HepG2 (cell line): ENCODE data around the gene HDHD3. TPM values are rescaled to one million over a fixed set of nuclear protein-coding genes. Genes with fewer than 3 reads are reported as not detected.
A peak's percentile ranks its signal among the peaks of the same experiment; 100 is the strongest.

ENCODE experiments used
- ARID2 ChIP-seq: sonication (generic); formaldehyde crosslinking; IDR thresholded peaks from 2 replicates; pipeline ENCODE4 v1.8.1; 2022; ENCODE audit warnings: mild to moderate bottlenecking, missing genetic modification reagents, borderline replicate concordance
- ARNT2 ChIP-seq: sonication (generic); formaldehyde crosslinking; IDR thresholded peaks from 2 replicates; pipeline ENCODE4 v1.8.0; 2022; ENCODE audit warnings: mild to moderate bottlenecking, low read depth, missing genetic modification reagents, moderate library complexity
- ARNTL ChIP-seq: sonication (generic); formaldehyde crosslinking; IDR thresholded peaks from 2 replicates; pipeline ENCODE4 v1.4.0; 2020; ENCODE audit warnings: mild to moderate bottlenecking, missing genetic modification reagents
- FIP1L1 ChIP-seq: fragments of 200-400 bp; formaldehyde crosslinking; IDR thresholded peaks from 2 replicates; pipeline ENCODE4 v1.6.1; 2018; ENCODE audit warnings: low read depth, mild to moderate bottlenecking, low read length, moderate library complexity, borderline replicate concordance; ENCODE audit not compliant: insufficient read depth
- FLYWCH1 ChIP-seq: sonication (generic); formaldehyde crosslinking; IDR thresholded peaks from 2 replicates; pipeline ENCODE4 v1.8.1; 2023; ENCODE audit warnings: mild to moderate bottlenecking, missing genetic modification reagents
- NBN ChIP-seq: fragments of 450-650 bp; conservative IDR thresholded peaks from 2 replicates; pipeline ENCODE4 v1.6.1; 2017
- RAD21 ChIP-seq: fragments of 450-650 bp; formaldehyde crosslinking; IDR thresholded peaks from 2 replicates; pipeline ENCODE4 v1.5.0; 2020; ENCODE audit warnings: mild to moderate bottlenecking
- RARA ChIP-seq: IDR thresholded peaks from 2 replicates; pipeline ENCODE4 v1.6.1; 2016; ENCODE audit warnings: missing genetic modification reagents, missing compliant biosample characterization
- REPIN1 ChIP-seq: sonication (generic); formaldehyde crosslinking; IDR thresholded peaks from 2 replicates; pipeline ENCODE4 v1.8.0; 2022; ENCODE audit warnings: missing genetic modification reagents, low read depth, mild to moderate bottlenecking, borderline replicate concordance
- SETDB1 ChIP-seq: sonication (generic); formaldehyde crosslinking; IDR thresholded peaks from 2 replicates; pipeline ENCODE4 v1.5.1; 2020; ENCODE audit warnings: missing genetic modification reagents, mild to moderate bottlenecking, borderline replicate concordance
- SMARCE1 ChIP-seq: fragments of 450-650 bp; IDR thresholded peaks from 2 replicates; pipeline ENCODE4 v1.6.1; 2017; ENCODE audit warnings: borderline replicate concordance
- SRF ChIP-seq: IDR thresholded peaks from 2 replicates; pipeline ENCODE4 v1.6.1; 2011; ENCODE audit warnings: mild to moderate bottlenecking, low read depth, low read length, moderate library complexity
- SRSF4 ChIP-seq: fragments of 200-400 bp; formaldehyde crosslinking; IDR thresholded peaks from one replicate; pipeline ENCODE4 v1.6.1; 2018; ENCODE audit warnings: mild to moderate bottlenecking, low read depth, low read length, moderate library complexity; ENCODE audit not compliant: poor library complexity, severe bottlenecking
- TP53 ChIP-seq: sonication (generic); formaldehyde crosslinking; conservative IDR thresholded peaks from 2 replicates; pipeline ENCODE4 v1.4.0; 2020; ENCODE audit warnings: missing genetic modification reagents
- ZNF589 ChIP-seq: sonication (generic); formaldehyde crosslinking; conservative IDR thresholded peaks from 2 replicates; pipeline ENCODE4 v1.8.0; 2022; ENCODE audit warnings: mild to moderate bottlenecking, moderate library complexity, missing genetic modification reagents
- ZNF790 ChIP-seq: sonication (generic); formaldehyde crosslinking; IDR thresholded peaks from 2 replicates; pipeline ENCODE4 v1.8.0; 2022; ENCODE audit warnings: missing genetic modification reagents, mild to moderate bottlenecking, borderline replicate concordance
- polyA plus RNA-seq, 8 experiments: library from polyadenylated mRNA; depleted of rRNA in 3 of 8; stranded (reverse) in 7 of 8; unstranded in 1 of 8; fragments of >200 nt; fragmentation: Illumina TruSeq in 4 of 8; extraction: Trizol in 4 of 8; gene quantifications; 2 replicates each; pipeline versions ENCODE4 v1.2.1 to v1.2.3, GENCODE V29; 2011 to 2016; ENCODE audit warnings: low read depth in 4 of 8, missing spikeins in 1 of 8, mixed read lengths in 1 of 8; ENCODE audit not compliant: insufficient read depth in 1 of 8
- total RNA-seq, 5 experiments: library from RNA; depleted of rRNA; stranded (reverse); fragments of >200 nt; fragmentation: Illumina TruSeq; extraction: Trizol; gene quantifications; 2 replicates each; pipeline ENCODE4 v1.2.3, GENCODE V29; 2016; ENCODE audit warnings: low read depth in 1 of 5
- TF ChIP-seq, protein P1 (sequence below): sonication (generic); formaldehyde crosslinking; IDR thresholded peaks from 2 replicates; pipeline ENCODE4 v1.4.0; 2020; ENCODE audit warnings: missing genetic modification reagents
- TF ChIP-seq, protein P2 (sequence below): sonication (generic); formaldehyde crosslinking; IDR thresholded peaks from 2 replicates; pipeline ENCODE4 v1.5.1; 2020; ENCODE audit warnings: missing genetic modification reagents, mild to moderate bottlenecking, borderline replicate concordance
- TF ChIP-seq, protein P3 (sequence below): IDR thresholded peaks from 2 replicates; pipeline ENCODE4 v1.6.1; 2016; ENCODE audit warnings: low read depth, missing genetic modification reagents, missing compliant biosample characterization
- TF ChIP-seq, protein P4 (sequence below): IDR thresholded peaks from 2 replicates; pipeline ENCODE4 v1.6.1; 2012; ENCODE audit warnings: inconsistent platforms

HDHD3 gene
- total and polyA plus RNA-seq, 2 of the 13 experiments (the other 11 are each of a cell fraction or from before 2014, with no cell fraction given): 23.1 to 38.5 TPM

DNA sequence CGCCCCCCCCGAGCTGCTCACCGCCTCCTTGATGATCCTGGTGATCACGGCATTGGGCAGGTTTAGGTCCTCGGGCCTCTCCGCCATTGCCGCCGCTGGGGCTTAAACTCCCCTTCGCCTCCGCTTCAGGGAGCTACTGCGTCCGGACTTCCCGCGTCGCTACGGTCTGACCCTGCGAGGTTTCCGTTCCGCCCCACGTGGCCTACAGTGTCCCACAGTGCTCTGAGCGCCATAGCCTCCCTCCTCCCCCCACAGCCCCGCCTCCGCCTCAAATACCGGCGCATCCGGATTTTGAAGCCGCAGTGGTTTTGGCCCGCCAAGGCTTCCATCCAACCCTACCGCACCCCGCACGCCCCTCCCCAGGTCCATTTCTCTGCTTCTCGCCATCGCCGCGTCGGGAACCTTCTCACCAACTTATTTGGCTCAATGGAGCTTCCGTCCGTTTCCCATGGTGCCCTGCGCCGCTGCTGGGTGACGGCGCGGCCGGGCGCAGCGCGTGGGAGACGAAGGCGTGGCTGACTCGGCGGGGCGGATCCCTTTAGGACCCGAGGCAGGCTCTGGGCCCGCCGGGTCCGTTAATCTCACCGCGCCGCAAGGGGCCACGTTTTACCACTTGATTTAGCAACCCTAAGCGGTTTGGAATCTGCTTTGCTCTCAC is 33.5 kb upstream of the HDHD3 start, which contains the start of the genes C9orf43 and POLE3 (continued):
- TF ChIP-seq, protein P1, sequence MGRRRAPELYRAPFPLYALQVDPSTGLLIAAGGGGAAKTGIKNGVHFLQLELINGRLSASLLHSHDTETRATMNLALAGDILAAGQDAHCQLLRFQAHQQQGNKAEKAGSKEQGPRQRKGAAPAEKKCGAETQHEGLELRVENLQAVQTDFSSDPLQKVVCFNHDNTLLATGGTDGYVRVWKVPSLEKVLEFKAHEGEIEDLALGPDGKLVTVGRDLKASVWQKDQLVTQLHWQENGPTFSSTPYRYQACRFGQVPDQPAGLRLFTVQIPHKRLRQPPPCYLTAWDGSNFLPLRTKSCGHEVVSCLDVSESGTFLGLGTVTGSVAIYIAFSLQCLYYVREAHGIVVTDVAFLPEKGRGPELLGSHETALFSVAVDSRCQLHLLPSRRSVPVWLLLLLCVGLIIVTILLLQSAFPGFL (CRISPR knock-in tag): no peak
- TF ChIP-seq ZNF790 (0 out of 2 replicates have a peak, but pooled peaks have one; percentile 49), RARA (0 out of 2 replicates have a peak, but pooled peaks have one; percentile 34), TP53 (peak; percentile 83; the same call in 1 of the 2 replicates), RAD21 (CRISPR knock-in tag) (0 out of 2 replicates have a peak, but pooled peaks have one; percentile 13), ZNF589 (CRISPR knock-in tag) (peak; percentile 87), SMARCE1 (no peak), SRF (no peak), ARID2 (CRISPR knock-in tag) (peak; percentile 95), SRSF4 (no peak), FLYWCH1 (CRISPR knock-in tag) (peak; percentile 69; the same call in 1 of the 2 replicates), ARNTL (CRISPR knock-in tag) (peak; percentile 56), ARNT2 (peak; percentile 83), REPIN1 (CRISPR knock-in tag) (peak; percentile 94), SETDB1 (CRISPR knock-in tag) (no peak), NBN (no peak), FIP1L1 (0 out of 2 replicates have a peak, but pooled peaks have one; percentile 29)
- TF ChIP-seq, protein P2, sequence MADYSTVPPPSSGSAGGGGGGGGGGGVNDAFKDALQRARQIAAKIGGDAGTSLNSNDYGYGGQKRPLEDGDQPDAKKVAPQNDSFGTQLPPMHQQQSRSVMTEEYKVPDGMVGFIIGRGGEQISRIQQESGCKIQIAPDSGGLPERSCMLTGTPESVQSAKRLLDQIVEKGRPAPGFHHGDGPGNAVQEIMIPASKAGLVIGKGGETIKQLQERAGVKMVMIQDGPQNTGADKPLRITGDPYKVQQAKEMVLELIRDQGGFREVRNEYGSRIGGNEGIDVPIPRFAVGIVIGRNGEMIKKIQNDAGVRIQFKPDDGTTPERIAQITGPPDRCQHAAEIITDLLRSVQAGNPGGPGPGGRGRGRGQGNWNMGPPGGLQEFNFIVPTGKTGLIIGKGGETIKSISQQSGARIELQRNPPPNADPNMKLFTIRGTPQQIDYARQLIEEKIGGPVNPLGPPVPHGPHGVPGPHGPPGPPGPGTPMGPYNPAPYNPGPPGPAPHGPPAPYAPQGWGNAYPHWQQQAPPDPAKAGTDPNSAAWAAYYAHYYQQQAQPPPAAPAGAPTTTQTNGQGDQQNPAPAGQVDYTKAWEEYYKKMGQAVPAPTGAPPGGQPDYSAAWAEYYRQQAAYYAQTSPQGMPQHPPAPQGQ (CRISPR knock-in tag): no peak
- TF ChIP-seq, protein P3, sequence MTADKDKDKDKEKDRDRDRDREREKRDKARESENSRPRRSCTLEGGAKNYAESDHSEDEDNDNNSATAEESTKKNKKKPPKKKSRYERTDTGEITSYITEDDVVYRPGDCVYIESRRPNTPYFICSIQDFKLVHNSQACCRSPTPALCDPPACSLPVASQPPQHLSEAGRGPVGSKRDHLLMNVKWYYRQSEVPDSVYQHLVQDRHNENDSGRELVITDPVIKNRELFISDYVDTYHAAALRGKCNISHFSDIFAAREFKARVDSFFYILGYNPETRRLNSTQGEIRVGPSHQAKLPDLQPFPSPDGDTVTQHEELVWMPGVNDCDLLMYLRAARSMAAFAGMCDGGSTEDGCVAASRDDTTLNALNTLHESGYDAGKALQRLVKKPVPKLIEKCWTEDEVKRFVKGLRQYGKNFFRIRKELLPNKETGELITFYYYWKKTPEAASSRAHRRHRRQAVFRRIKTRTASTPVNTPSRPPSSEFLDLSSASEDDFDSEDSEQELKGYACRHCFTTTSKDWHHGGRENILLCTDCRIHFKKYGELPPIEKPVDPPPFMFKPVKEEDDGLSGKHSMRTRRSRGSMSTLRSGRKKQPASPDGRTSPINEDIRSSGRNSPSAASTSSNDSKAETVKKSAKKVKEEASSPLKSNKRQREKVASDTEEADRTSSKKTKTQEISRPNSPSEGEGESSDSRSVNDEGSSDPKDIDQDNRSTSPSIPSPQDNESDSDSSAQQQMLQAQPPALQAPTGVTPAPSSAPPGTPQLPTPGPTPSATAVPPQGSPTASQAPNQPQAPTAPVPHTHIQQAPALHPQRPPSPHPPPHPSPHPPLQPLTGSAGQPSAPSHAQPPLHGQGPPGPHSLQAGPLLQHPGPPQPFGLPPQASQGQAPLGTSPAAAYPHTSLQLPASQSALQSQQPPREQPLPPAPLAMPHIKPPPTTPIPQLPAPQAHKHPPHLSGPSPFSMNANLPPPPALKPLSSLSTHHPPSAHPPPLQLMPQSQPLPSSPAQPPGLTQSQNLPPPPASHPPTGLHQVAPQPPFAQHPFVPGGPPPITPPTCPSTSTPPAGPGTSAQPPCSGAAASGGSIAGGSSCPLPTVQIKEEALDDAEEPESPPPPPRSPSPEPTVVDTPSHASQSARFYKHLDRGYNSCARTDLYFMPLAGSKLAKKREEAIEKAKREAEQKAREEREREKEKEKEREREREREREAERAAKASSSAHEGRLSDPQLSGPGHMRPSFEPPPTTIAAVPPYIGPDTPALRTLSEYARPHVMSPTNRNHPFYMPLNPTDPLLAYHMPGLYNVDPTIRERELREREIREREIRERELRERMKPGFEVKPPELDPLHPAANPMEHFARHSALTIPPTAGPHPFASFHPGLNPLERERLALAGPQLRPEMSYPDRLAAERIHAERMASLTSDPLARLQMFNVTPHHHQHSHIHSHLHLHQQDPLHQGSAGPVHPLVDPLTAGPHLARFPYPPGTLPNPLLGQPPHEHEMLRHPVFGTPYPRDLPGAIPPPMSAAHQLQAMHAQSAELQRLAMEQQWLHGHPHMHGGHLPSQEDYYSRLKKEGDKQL (CRISPR knock-in tag): no peak
- TF ChIP-seq, protein P4, sequence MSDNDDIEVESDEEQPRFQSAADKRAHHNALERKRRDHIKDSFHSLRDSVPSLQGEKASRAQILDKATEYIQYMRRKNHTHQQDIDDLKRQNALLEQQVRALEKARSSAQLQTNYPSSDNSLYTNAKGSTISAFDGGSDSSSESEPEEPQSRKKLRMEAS: peak; percentile 97
